ENCODE data around the gene ZNF654. TPM values are rescaled to one million over a fixed set of nuclear protein-coding genes. Genes with fewer than 3 reads are reported as not detected.
A peak's percentile ranks its signal among the peaks of the same experiment; 100 is the strongest.

ZNF654 gene
- total RNA-seq, 1 donor from 2014 or later, result 16.7 TPM

DNA sequence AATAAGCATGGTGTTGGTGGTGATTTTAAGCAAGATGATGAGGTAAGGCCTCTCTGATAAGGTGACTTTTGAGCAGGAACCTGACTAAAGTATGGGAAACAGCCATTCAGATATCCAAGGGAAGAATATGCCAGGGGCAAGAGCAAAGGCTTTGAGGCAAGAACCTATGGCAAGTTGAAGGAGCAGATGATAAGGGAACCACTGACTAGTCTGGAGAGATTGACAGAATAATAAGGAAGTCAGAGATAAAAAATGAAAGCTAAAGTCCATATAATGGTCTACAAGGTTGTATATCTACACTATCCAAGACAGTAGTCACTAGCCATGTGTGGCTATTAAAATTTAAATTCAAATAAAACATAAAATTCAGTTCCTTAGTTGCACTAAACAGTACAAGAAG, 88.2 kb downstream of the ZNF654 start:
- Histone ChIP-seq H3K27me3 (no peaks in the 10 kb centered on the region), H3K4me1 (peaks cover 32% of the 10 kb centered on the region), H3K27ac (no peak overlapping the region), H3K4me3 (no peak overlapping the region), H3K9me3 (no peaks in the 10 kb centered on the region), H3K36me3 (no peaks in the 10 kb centered on the region)
- DNase-seq (ENCODE audit: extremely low spot score in 2 of 2), result no peak
- TF ChIP-seq, protein P1, sequence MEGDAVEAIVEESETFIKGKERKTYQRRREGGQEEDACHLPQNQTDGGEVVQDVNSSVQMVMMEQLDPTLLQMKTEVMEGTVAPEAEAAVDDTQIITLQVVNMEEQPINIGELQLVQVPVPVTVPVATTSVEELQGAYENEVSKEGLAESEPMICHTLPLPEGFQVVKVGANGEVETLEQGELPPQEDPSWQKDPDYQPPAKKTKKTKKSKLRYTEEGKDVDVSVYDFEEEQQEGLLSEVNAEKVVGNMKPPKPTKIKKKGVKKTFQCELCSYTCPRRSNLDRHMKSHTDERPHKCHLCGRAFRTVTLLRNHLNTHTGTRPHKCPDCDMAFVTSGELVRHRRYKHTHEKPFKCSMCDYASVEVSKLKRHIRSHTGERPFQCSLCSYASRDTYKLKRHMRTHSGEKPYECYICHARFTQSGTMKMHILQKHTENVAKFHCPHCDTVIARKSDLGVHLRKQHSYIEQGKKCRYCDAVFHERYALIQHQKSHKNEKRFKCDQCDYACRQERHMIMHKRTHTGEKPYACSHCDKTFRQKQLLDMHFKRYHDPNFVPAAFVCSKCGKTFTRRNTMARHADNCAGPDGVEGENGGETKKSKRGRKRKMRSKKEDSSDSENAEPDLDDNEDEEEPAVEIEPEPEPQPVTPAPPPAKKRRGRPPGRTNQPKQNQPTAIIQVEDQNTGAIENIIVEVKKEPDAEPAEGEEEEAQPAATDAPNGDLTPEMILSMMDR (IDR thresholded peaks at IDR 0.05), result no peak
- TF ChIP-seq POLR2A (IDR thresholded peaks at IDR 0.05) (no peak), POLR2AphosphoS5 (IDR thresholded peaks at IDR 0.05; ENCODE audit: insufficient read depth in 1 of 2, low read depth in 1 of 2) (no peak)
- intact Hi-C loops (cut with DNase I), result no loop called here

DNA sequence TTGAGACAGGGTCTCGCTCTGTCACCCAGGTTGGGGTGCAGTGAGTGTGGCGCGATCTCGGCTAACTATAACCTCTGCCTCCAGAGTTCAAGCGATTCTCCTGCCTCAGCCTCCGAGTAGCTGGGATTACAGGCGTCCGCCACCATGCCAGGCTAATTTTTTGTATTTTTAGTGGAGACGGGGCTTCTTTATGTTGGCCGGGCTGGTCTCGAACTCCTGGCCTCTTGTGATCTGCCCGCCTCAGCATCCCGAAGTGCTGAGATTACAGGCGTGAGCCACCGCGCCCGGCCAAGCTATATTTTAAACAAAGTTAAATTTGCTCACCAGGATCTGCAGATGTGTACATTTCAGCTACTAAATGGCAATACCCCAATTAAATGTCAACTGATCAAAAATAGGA, 89.6 kb downstream of the ZNF654 start:
- Histone ChIP-seq H3K27me3 (no peaks in the 10 kb centered on the region), H3K36me3 (peaks cover 0 to 5% of the 10 kb centered on the region in 2 donors), H3K4me1 (peaks cover 42% of the 10 kb centered on the region), H3K9me3 (no peaks in the 10 kb centered on the region), H3K4me3 (peak overlapping the region; percentile 67 to 76), H3K27ac (no peak overlapping the region)
- intact Hi-C loops (cut with DNase I), result no loop called here
- TF ChIP-seq, protein P1 (IDR thresholded peaks at IDR 0.05), result no peak
- no peak for TF ChIP-seq POLR2AphosphoS5 (IDR thresholded peaks at IDR 0.05; ENCODE audit: insufficient read depth in 1 of 2, low read depth in 1 of 2)
- TF ChIP-seq POLR2A (IDR thresholded peaks at IDR 0.05), result no peak
- no peak for DNase-seq (ENCODE audit: extremely low spot score in 2 of 2)

DNA sequence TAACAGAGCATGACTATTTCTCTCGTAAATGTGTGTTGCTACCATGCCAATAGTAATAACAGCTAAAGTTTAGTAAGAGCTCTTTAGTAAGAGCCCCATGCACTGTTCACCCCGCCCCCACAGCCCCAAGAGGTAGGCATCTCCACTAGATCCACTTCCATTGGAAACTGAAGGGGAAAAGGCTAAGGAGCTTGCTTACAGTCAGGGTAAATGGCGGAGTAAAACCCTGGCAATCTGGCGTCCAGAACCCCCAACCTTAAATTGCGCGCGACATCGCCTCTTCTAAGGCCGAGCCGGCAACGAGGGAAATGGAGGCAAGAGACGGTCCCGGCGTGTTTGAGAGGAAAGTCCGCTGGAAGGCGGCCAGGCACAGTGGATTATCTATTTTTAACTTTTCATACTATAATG, 90.0 kb downstream of the ZNF654 start:
- intact Hi-C loops (cut with DNase I), result no loop called here
- TF ChIP-seq POLR2AphosphoS5 (IDR thresholded peaks at IDR 0.05; ENCODE audit: insufficient read depth in 1 of 2, low read depth in 1 of 2) (no peak), POLR2A (IDR thresholded peaks at IDR 0.05) (no peak)
- TF ChIP-seq, protein P1 (IDR thresholded peaks at IDR 0.05), result no peak
- Histone ChIP-seq H3K27ac (peak overlapping the region; percentile 90), H3K9me3 (no peaks in the 10 kb centered on the region), H3K36me3 (peaks cover 0 to 9% of the 10 kb centered on the region in 2 donors), H3K4me1 (peaks cover 46% of the 10 kb centered on the region), H3K4me3 (peak overlapping the region; percentile 67 to 76), H3K27me3 (no peaks in the 10 kb centered on the region)
- no peak for DNase-seq (ENCODE audit: extremely low spot score in 2 of 2)

DNA sequence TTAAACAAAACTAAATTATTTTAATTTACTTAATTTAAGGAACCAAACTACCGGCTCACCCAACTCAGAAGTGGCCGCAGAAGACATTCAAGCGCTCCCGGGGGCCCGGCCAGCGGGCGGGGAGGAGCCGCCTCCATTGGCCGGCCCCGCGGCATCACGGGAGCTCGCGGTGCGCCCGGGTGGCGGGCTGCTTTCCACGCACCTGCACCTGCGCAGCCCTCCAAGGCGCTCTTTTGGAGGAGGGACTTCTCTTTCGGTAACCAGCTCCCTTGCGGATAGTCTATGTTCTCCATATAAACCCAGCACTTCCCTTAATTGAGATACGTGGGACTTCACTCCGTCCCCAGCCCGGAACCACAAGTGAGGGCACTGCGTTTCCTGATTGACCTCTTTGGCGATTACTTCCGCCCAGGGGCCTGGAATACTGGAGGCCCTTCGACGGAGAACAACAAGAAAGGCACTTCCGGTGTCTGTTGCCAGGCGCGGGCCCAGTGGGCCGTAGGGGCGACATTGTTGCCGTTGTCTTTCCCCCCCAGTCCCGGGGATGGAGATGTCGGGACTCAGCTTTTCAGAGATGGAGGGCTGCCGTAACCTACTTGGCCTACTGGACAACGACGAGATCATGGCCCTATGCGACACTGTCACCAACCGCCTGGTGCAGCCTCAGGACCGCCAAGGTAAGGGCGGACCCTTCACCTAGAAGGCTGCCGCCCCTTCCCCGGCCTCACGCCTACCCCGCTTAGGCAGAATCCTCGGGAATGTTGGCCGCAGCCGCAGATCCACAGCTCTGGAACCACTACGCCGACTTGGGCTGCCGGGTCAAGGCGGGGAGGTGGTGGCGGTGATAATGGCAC, 90.7 kb downstream of the ZNF654 start, which contains the start of gene C3orf38:
Gene C3orf38, plus strand, starts transcription at position 451 of the 854 bp plus-strand sequence. Its CDS starts 94 bp downstream, at position 545.
- TF ChIP-seq POLR2A (IDR thresholded peaks at IDR 0.05) (no peak), POLR2AphosphoS5 (IDR thresholded peaks at IDR 0.05; ENCODE audit: insufficient read depth in 1 of 2, low read depth in 1 of 2) (peak; percentile 69 to 86)
- TF ChIP-seq, protein P1 (IDR thresholded peaks at IDR 0.05), result no peak
- Histone ChIP-seq H3K27me3 (no peaks in the 10 kb centered on the region), H3K9me3 (no peaks in the 10 kb centered on the region), H3K4me1 (peaks cover 52% of the 10 kb centered on the region), H3K4me3 (peak within 1 kb of the TSS; percentile 67 to 76), H3K36me3 (peaks cover 0 to 13% of the 10 kb centered on the region in 2 donors), H3K27ac (peak within 1 kb of the TSS; percentile 90)
- DNase-seq (ENCODE audit: extremely low spot score in 2 of 2), result peak in 1 of 2 donors; percentile 90
- intact Hi-C loops (cut with DNase I), result no loop called here

DNA sequence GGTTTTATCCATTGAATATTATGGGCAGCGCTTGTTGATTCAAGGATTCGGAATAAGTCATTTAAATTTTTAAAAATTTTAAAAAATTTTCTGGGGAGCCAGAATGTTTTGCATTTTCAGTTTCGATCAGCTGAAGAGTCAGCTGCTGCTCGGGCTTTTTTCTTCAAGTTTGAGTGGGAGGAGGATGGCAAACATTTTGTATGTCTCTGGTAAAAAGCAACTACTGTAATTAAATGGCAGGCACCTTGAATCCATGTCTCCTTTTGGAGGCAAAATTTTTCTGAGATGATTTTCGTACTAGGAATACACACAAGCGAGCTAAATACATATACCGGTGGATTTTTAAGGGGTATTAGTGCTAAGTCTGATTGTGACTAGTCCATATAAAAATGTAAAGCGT, 91.3 kb downstream of the ZNF654 start:
- H3K4me3 ChIP-seq, result peak overlapping the region; percentile 67 to 76
- peak overlapping the region; percentile 90 for H3K27ac ChIP-seq
- no peak for DNase-seq (ENCODE audit: extremely low spot score in 2 of 2)
- peaks cover 0 to 20% of the 10 kb centered on the region in 2 donors for H3K36me3 ChIP-seq
- intact Hi-C loops (cut with DNase I), result no loop called here
- H3K4me1 ChIP-seq, result peaks cover 54% of the 10 kb centered on the region
- H3K27me3 ChIP-seq, result no peaks in the 10 kb centered on the region
- TF ChIP-seq POLR2AphosphoS5 (IDR thresholded peaks at IDR 0.05; ENCODE audit: insufficient read depth in 1 of 2, low read depth in 1 of 2) (no peak), POLR2A (IDR thresholded peaks at IDR 0.05) (no peak)
- TF ChIP-seq, protein P1 (IDR thresholded peaks at IDR 0.05), result no peak
- H3K9me3 ChIP-seq, result no peaks in the 10 kb centered on the region
